Panc1 (cell line): Measurements from ENCODE around the gene SYTL3. TPM values are rescaled to one million over a fixed set of nuclear protein-coding genes. Genes with fewer than 3 reads are reported as not detected.

Experiments
- ATAC-seq: fragments of 200-7000 bp; cut with Tn5 transposase; 2 replicates; pipeline ENCODE4 v1.9.1; 2020; ENCODE audit warnings: mild to moderate bottlenecking, moderate library complexity
- BruUV-seq: library from RNA; stranded (reverse); fragments of 400-500 nt; replicated peaks from 2 replicates; lab custom pipeline; 2021; lab: Mats Ljungman, UMichigan
- CTCF ChIA-PET: fragments of 300-600 bp; sonication (Branson Sonifier 250); formaldehyde crosslinking; loops from one replicate; lab custom pipeline; 2022; ENCODE audit warnings: antibody characterized with exemption; lab: Charles Lee
- POLR2A ChIA-PET: fragments of 300-600 bp; sonication (Branson Sonifier 250); formaldehyde crosslinking; loops from one replicate; lab custom pipeline; 2022; ENCODE audit warnings: antibody characterized with exemption; lab: Charles Lee
- DNase-seq: peaks from one replicate; pipeline ENCODE4 v3.0.0-alpha.2; 2010; ENCODE audit warnings: low read depth, low spot score
- H3K27ac ChIP-seq: 2 replicates; pipeline ENCODE4 v1.5.1; 2011; ENCODE audit warnings: mild to moderate bottlenecking, low read length, inconsistent platforms
- H3K27me3 ChIP-seq: fragments of 200-500 bp; sonication (Bioruptor generic); 2 replicates; pipeline ENCODE4 v1.6.0; 2014; ENCODE audit warnings: low read length, inconsistent platforms; ENCODE audit not compliant: control insufficient read depth, insufficient read depth
- H3K36me3 ChIP-seq: fragments of 200-500 bp; sonication (Bioruptor generic); 2 replicates; pipeline ENCODE4 v1.5.1; 2014; ENCODE audit warnings: inconsistent platforms, mild to moderate bottlenecking, low read length, moderate library complexity; ENCODE audit not compliant: control insufficient read depth, insufficient read depth
- H3K4me1 ChIP-seq: 2 replicates; pipeline ENCODE4 v1.5.1; 2011; ENCODE audit warnings: inconsistent platforms, mild to moderate bottlenecking, low read length, moderate library complexity; ENCODE audit not compliant: control insufficient read depth, insufficient read depth
- H3K4me3 ChIP-seq, 2 experiments: 2 replicates each; pipeline ENCODE4 v1.5.1; 2011 to 2012; ENCODE audit warnings: low read depth in 2 of 2, low read length in 2 of 2, mild to moderate bottlenecking in 2 of 2, inconsistent platforms in 1 of 2, moderate library complexity in 1 of 2
- H3K9me3 ChIP-seq: fragments of 200-500 bp; sonication (Bioruptor generic); 2 replicates; pipeline ENCODE4 v1.5.1; 2014; ENCODE audit warnings: low read depth, mild to moderate bottlenecking, inconsistent platforms, low read length, moderate library complexity; ENCODE audit not compliant: control insufficient read depth, insufficient read depth
- POLR2AphosphoS5 ChIP-seq: IDR thresholded peaks from 2 replicates; pipeline ENCODE4 v1.6.1; 2012; ENCODE audit warnings: mild to moderate bottlenecking, low read depth, low read length, moderate library complexity
- SIN3A ChIP-seq: IDR thresholded peaks from 2 replicates; pipeline ENCODE4 v1.6.1; 2012; ENCODE audit warnings: low read depth, mild to moderate bottlenecking, low read length, moderate library complexity, borderline replicate concordance; ENCODE audit not compliant: insufficient read depth
- TCF7L2 ChIP-seq: IDR thresholded peaks from 2 replicates; pipeline ENCODE4 v1.6.1; 2011; ENCODE audit warnings: mild to moderate bottlenecking, low read depth, low read length, inconsistent platforms
- in situ Hi-C: cut with HindIII; loops from 2 replicates; pipeline ENCODE4 v1.10.0; 2016; ENCODE audit warnings: low sequenced_read_pairs, low pct_unique_long_range_greater_than_20kb
- intact Hi-C: fragments of 100-400 bp; cut with micrococcal nuclease; formaldehyde crosslinking; loops from one replicate; pipeline ENCODE4 v1.10.0; 2022; ENCODE audit not compliant: unreplicated experiment
- total RNA-seq: library from RNA; stranded (reverse); gene quantifications from one replicate; pipeline ENCODE4 v1.2.1, GENCODE V29; 2021; ENCODE audit not compliant: unreplicated experiment
- TF ChIP-seq, protein P1 (sequence below): fragments of 450-650 bp; IDR thresholded peaks from 2 replicates; pipeline ENCODE4 v1.5.1; 2017; ENCODE audit warnings: mild to moderate bottlenecking
- TF ChIP-seq, protein P2 (sequence below), 2 experiments: IDR thresholded peaks; 2 replicates each; pipeline ENCODE4 v1.6.1; 2011 to 2012; ENCODE audit warnings: low read depth in 2 of 2, control low read depth in 1 of 2, low read length in 1 of 2, mild to moderate bottlenecking in 1 of 2, moderate library complexity in 1 of 2; ENCODE audit not compliant: insufficient read depth in 1 of 2

Gene SYTL3
- total RNA-seq, 1 experiment from 2014 or later, result 1.4 TPM

DNA sequence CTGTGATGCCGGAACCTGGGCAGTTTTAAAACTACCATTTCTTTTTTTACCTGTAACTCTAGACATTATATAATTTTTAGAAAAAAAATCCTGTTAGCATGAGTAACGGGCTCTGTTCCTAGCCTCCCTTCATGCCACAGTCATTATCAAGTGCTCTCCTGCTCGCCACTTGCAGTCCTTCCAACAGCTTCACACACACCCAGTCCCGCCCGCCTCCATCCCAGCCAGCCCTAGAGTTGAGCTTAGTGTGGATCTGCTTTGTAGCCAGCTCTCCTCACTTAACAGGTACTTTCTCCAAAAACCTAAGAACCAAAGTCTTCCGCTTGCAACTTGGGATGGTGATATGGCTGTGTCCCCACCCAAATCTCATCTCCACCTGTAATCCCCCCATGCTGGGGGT lies 117.9 kb downstream of the SYTL3 start:
- intact Hi-C loops (no loop called here), in situ Hi-C loops (no loop called here)
- DNase-seq, result no peak
- Histone ChIP-seq H3K9me3 (no peaks in the 10 kb centered on the region), H3K36me3 (peaks cover 23% of the 10 kb centered on the region), H3K27me3 (no peaks in the 10 kb centered on the region), H3K27ac (no peak overlapping the region), H3K4me1 (no peaks in the 10 kb centered on the region), H3K4me3 (no peak overlapping the region)
- no peak for TF ChIP-seq POLR2AphosphoS5
- TF ChIP-seq, protein P1, sequence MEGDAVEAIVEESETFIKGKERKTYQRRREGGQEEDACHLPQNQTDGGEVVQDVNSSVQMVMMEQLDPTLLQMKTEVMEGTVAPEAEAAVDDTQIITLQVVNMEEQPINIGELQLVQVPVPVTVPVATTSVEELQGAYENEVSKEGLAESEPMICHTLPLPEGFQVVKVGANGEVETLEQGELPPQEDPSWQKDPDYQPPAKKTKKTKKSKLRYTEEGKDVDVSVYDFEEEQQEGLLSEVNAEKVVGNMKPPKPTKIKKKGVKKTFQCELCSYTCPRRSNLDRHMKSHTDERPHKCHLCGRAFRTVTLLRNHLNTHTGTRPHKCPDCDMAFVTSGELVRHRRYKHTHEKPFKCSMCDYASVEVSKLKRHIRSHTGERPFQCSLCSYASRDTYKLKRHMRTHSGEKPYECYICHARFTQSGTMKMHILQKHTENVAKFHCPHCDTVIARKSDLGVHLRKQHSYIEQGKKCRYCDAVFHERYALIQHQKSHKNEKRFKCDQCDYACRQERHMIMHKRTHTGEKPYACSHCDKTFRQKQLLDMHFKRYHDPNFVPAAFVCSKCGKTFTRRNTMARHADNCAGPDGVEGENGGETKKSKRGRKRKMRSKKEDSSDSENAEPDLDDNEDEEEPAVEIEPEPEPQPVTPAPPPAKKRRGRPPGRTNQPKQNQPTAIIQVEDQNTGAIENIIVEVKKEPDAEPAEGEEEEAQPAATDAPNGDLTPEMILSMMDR, result no peak
- TF ChIP-seq SIN3A, result no peak
- TF ChIP-seq TCF7L2, result no peak
- TF ChIP-seq, protein P2, sequence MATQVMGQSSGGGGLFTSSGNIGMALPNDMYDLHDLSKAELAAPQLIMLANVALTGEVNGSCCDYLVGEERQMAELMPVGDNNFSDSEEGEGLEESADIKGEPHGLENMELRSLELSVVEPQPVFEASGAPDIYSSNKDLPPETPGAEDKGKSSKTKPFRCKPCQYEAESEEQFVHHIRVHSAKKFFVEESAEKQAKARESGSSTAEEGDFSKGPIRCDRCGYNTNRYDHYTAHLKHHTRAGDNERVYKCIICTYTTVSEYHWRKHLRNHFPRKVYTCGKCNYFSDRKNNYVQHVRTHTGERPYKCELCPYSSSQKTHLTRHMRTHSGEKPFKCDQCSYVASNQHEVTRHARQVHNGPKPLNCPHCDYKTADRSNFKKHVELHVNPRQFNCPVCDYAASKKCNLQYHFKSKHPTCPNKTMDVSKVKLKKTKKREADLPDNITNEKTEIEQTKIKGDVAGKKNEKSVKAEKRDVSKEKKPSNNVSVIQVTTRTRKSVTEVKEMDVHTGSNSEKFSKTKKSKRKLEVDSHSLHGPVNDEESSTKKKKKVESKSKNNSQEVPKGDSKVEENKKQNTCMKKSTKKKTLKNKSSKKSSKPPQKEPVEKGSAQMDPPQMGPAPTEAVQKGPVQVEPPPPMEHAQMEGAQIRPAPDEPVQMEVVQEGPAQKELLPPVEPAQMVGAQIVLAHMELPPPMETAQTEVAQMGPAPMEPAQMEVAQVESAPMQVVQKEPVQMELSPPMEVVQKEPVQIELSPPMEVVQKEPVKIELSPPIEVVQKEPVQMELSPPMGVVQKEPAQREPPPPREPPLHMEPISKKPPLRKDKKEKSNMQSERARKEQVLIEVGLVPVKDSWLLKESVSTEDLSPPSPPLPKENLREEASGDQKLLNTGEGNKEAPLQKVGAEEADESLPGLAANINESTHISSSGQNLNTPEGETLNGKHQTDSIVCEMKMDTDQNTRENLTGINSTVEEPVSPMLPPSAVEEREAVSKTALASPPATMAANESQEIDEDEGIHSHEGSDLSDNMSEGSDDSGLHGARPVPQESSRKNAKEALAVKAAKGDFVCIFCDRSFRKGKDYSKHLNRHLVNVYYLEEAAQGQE (IDR thresholded peaks at IDR 0.05; ENCODE audit: insufficient read depth in 1 of 2, low read depth in 2 of 2, low read length in 1 of 2), result no peak
- CTCF ChIA-PET, result no interaction called here
- POLR2A ChIA-PET, result no interaction called here
- no TSS peak for BruUV-seq
- ATAC-seq, result no peak

DNA sequence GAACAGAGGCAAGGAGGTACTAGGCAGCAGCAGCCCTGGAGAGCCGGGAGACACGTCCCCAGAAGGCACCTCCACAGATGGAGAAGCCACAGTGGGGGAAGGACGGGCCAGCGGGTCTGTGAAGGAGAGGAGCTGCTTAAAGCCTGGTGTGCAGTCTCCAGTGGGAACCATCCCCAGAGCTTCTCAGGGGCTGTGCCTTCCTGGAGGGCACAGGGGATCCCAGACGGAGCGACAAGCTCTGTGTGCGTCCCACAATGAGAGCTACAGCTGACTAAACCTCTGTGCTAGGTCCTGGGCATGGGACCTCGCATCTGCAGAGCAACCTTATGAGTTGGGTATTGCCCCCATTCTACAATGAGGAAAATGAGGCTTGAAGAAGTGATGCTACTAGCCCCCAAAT lies 118.6 kb downstream of the SYTL3 start:
- intact Hi-C loops (no loop called here), in situ Hi-C loops (no loop called here)
- no TSS peak for BruUV-seq
- Histone ChIP-seq H3K9me3 (no peaks in the 10 kb centered on the region), H3K27me3 (no peaks in the 10 kb centered on the region), H3K27ac (no peak overlapping the region), H3K36me3 (peaks cover 23% of the 10 kb centered on the region), H3K4me1 (no peaks in the 10 kb centered on the region), H3K4me3 (no peak overlapping the region)
- ATAC-seq (no peak), DNase-seq (no peak)
- ChIA-PET CTCF (no interaction called here), POLR2A (no interaction called here)
- TF ChIP-seq TCF7L2 (no peak), SIN3A (no peak), POLR2AphosphoS5 (no peak)
- TF ChIP-seq, protein P1, result no peak
- TF ChIP-seq, protein P2 (IDR thresholded peaks at IDR 0.05; ENCODE audit: insufficient read depth in 1 of 2, low read depth in 2 of 2, low read length in 1 of 2), result no peak
